ENCODE measurements around the gene ZNF678.

GRCh38 chr1:227549892-227550291, 13.5 kb upstream of the ZNF678 start:
- TF ChIP-seq CTCF (conservative IDR thresholded peaks at IDR 0.05; ENCODE audit: low read length) (no peak), EZH2phosphoT487 (IDR thresholded peaks at IDR 0.05; ENCODE audit: borderline replicate concordance) (no peak)
